GM18907 (cell line): ENCODE results near the gene BAIAP2.

Source experiments
- ATAC-seq: cut with Tn5 transposase; IDR thresholded peaks from one replicate; pipeline ENCODE4 v1.9.1; 2021; ENCODE audit warnings: mild to moderate bottlenecking, moderate library complexity; ENCODE audit not compliant: unreplicated experiment

BAIAP2 gene

DNA sequence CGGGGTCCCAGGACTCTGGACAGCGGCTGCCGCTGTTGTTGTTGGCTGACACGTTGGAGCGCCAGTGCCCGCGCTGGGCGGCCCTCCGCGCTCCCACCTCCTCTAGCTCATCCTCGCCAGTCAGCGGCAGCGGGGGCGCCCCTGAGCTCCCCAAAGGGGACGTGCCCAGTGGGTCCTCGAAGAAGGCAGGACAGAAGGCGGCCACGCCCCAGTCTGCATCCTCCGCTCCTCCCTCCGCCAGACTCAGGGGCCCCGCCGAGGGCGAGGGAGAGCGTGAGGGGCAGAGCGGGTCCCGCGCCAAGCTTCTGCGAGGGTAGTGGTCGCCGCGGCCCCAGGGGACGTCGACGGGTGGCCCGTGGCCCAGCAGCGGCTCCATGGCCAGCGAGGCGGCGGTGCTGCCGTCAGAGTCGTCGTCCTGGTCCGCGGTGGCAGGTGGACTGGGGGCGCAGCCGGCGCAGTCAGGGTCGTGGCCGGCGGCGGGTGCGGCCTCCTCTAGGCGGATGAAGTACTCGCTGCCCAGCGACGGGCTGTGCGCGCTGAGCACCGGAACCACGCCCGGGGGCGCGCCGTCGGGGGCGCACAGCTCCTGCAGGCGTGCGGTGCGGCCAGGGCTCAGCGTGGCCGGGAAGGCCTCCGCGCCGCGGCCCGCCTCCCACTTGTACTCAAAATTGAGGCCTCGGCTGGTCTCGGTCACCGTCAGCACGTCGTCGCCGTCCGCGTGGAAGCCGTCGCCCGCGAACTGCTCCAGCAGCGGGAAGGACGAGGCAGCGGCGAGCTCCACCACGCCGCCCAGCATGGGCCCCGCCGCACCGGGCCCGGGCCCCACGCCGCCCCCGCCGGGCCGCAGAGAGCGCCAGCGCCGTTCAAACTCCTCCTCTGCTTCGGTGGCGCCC, 87.1 kb downstream of the BAIAP2 start:
- no peak for ATAC-seq

DNA sequence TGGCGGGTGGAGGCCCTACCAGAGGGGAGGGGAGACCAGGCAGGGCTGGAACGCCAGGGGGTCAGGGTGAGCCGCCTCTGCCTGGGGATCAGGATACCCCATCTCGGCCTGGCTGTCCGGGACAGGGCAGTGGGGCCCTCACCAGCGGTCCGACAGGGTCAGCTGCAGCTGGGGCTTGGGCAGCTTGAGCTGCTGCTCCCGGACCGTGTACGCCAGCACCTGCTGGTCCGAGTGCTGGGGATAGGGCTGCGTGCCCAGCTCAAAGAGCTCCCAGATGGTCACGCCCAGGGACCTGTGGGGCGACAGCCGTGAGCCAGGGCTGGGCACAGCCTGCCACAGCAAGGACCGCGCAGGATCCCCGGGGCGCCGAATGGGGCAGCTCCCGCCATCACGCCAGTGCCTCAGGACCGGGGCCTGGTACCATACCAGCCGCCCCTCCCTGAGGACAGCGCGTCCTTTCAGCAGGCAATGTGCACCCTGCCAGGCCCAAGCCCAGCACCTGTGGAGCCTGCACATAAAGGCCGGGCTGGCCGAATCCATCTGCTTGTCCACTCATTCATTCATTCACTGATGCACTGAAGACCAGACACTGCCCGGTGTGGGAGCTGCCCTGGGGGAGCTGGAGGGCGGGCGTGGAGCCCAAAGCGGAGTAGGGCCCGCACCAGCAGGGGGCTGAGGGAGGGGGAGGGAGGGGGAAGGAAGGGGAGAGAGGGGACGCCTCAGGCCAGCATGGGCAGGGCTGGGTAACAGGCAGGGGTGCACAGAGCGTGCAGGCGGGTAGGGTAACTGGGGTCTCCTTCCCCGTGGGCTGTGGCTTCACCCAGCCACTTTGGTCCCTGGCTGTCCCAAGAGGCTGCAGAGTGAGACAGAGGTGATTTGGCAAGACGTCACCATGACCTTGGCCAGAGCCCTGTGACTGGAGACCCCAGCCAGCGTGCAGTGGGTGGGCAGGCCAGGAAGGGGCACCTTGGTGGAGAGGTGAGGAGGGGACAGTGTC, 88.4 kb downstream of the BAIAP2 start:
- ATAC-seq, result no peak

DNA sequence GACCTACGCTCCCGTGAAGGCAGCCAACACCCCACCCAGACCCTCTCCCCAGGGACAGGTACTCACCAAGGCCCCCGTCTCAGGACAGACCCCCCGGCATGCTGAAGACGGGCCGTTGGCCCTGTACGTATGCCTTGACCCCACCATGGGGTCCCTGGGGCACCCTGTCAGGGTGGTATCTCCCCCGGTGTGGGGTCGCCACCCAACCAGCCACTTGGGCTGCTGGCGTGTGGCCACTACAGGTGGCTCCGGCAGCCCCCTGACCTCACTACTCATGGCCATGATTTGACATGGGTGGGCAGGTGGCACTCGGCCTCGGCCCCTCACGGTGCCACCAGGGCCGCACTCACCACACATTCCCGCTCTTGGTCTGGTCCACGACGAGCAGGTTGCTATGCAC, 89.4 kb downstream of the BAIAP2 start:
- ATAC-seq, result no peak

DNA sequence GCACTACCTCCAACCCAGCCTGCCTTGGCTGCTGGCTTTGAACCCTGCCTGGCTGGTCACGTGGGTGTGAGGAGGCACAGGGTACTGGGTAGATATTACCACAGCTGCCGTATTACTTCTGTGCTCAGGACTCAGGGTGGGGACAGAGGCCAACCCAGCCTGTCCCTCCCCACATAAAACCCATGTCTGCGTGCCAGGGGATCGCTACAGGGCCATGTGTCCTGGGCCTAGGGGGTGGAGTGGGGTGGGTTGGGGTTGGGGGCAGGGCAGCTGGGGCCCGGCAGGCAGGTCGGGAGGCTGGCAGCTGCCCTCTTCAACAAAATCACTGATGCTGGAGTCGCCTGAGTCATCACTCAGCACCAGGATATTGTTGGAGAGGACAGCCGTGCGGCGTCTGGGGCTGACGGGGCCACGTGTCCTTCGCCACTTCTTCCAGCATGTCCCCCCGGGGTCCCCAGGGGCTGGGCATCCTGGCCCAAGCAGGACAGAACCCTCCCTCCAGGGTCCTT, 90.7 kb downstream of the BAIAP2 start:
- ATAC-seq, result no peak

DNA sequence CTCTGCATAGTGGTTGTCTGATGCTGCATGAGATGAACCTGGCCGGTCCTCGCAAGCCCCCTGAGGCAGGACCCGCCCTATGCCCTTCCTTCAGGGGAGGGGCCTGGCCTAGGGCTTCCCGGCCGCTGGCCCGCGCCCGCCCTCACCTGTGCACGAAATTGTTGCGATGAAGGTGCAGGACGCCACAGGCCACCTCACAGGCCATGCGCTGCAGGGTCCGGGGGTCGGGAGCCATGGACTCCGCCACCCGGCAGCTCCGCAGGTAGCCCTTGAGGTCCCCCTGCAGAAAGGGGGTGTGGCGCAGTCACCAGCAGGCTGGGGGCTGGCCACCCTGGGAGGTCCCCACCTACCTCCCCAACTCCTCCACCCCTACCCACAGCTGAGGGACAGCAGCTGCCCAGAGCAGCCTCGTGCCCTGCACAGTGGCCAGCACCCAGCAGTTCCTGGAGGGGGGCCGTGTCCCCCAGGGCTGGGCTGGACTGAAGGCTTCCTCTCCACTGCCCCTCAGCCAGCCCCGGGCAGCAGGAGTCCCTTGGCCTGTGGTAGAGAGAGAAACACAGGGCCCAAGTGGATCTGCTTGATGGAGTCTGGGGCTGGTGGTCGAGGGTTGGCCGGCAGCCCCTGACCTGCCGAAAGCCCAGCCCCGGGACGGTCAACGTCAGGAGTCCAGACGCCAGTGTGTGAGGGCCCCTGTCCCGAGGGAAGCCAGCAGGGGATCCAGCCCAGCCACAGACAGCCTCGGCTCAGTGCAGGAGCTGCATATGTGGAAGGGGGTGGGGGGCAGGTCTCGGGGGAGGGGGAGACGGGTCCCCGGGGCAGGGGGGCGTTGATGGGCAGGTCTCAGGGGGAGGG, 91.6 kb downstream of the BAIAP2 start:
- no peak for ATAC-seq

DNA sequence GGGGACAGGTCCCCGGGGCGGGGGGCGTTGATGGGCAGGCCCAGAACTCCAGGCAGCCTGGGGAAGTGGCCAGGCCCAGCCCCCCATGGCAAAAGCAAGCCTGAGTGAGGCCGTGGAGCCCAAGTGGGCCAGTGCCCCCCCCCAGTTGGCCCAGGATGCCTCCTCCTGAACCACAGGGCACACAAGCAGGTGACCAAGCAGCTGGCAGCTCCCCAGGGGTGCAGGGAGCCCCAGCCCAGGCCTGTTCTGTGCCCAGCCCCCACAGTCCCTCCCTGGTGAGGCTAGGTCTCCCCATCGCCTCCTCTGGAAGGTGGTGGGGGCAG, 92.1 kb downstream of the BAIAP2 start:
- no peak for ATAC-seq

DNA sequence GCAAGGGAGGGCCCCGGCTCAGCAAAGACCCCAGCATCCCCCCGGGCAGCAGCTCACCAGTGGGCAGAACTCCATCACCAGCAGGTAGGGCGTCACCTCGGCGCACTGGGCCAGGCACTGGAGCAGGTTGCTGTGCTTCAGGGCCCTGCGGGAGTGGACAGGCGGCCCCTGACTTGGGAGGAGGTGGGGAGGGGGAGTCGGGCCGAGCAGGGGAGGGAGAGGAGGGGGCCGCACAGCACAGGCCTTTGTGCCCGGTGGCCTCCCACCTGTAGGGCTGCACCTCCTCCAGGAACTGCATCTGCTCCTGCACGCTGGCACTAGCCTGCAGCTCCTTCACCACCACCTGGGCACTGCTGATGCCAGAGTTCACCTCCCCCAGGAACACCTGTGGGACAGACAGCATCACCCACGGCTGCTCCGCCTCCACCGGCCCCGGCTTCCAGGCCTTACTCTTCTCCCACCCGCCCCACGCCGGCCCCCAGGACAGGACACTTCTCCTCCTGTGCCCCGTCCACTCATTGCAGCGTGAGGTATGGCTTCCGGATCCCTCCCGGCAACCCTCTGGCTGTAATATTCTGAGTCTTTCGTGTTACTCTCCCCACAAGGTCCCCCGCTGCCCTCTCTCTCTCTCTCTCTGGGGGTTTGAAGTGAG, 92.7 kb downstream of the BAIAP2 start:
- no peak for ATAC-seq

DNA sequence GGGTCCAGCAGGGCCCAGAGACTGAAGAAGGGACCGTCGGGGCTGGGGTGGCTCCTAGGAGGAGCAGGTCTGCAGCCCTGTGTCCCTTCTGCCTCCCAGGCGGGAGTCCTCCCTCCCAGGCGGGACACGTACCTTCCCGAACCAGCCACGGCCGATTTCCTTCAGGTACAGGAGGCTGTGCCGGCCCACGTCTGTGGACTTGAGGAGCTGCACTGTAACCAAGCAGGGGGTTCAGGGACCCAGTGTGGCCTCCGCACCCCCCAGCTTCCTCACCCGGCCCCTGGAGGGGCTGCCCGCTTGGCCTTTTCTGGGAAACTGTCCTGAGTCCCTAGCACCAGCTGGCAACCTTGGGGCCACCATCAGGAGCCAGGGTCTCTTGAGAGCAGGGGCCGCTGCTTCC, 93.4 kb downstream of the BAIAP2 start:
- no peak for ATAC-seq

DNA sequence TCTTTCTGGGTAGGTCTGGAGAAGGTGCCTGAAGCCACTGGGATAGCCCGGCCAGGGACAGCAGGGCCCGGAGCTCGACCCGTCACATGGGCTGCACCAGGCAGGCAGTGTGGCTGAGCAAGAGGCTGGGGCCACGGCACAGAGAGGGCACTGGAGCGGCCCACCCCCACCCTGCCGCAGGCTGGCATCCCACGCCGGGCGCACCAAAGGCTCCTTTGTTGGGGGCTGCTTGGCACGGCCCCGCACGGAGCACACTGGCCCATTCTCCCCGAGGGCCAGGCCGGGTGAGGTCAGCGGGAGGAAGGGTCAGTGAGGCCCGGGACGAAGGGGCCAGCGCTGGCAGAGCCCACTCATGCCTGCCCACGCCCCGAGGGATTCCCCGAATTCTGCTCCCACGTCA, 93.8 kb downstream of the BAIAP2 start:
- no peak for ATAC-seq

DNA sequence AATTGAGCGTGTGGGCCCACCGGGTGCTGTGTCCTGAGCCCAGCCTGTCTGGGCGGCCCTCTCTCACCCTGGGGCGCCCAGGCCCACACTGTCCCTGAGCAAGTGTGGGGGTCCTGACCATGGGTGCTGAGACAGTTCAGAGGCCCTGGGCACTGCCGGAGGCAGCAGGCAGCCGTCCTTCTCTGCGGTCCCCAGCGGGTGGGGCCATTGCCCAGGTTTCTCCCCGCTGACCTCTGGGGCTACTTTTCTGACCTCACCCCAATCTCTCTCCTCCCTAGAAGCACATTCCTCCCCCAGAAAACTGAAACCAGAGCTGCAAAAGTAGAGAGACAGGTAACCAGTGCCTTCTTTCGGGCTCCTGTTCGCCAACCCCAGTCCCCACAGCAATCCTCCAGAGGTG, 94.3 kb downstream of the BAIAP2 start:
- ATAC-seq, result no peak

DNA sequence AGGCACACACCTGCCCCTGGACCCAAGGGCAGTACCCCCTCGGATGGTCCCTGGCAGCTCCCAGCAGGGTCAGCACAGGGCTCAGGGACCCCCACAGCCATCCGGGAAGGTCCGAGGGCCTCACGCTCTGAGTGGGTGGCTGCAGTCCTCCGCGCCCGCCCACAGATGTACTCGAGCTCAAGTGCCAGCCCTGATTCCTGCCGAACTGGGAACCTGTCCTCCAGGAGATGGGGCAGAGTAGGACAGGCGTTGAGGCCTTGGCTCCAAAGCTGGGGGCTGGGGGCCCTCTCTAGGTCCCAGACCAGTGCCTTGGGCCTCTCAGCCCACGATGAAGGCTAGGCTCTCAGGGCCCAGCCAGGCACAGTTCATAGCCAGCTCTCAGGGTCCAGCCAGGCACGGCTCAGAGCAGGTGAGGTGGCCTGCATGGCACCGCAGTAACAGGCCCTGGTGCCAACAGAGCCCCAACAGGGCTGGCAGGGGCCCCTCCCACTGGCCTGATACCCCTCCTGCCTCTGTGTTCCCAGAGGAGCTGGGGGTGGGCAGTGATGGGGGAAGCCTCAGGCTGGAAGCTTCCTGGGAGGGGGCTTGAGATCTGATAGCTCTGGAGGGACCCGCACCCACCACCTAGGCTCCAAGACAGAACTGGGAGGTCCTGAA, 94.9 kb downstream of the BAIAP2 start:
- ATAC-seq, result no peak

DNA sequence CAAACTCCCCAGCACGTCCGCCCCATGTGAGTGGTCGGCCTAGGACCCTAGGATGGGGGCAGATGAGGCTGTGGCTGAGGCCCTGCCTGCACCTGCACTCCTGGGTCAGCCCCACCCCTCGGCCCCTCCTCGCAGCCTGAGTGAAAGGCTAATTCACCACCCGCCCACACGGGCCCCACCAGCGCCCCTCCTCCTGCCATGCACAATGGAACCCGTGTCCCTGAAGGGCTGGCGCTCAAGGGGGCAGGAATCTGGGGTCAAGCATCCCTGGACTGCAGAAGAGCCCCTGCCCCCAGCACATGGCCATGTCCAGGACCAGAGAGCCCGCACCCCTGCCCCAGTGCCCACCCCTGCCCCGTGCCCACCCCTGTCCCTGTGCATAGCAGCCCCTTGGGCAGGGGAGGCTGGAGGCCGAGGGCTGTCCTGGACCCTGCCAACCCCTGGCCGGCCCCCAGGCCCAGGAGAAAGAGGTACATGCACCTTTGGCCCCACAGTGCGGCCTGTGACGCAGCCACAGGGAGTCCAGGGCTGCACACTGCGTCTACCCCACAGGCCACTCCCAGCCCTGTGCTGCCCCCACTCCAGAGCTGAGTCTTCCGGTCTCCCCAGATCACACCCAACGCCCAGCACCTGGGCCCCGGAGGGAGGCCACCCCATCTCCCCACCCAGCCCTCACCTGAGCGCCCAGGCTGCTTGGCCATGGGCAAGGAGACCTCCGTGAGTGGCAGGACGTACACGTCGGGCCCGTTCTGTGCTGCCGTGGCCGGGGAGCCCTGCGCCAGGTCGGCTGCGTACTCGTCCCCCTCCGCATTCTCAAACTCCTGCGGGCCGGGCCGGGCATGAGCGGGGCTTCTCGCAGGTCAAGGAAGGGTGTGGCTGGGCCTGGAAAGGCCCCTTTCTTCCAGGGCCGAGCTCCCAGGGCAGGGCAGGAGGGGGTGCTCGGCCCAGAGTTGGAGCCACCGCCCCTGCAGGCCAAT, 95.7 kb downstream of the BAIAP2 start:
- no peak for ATAC-seq

DNA sequence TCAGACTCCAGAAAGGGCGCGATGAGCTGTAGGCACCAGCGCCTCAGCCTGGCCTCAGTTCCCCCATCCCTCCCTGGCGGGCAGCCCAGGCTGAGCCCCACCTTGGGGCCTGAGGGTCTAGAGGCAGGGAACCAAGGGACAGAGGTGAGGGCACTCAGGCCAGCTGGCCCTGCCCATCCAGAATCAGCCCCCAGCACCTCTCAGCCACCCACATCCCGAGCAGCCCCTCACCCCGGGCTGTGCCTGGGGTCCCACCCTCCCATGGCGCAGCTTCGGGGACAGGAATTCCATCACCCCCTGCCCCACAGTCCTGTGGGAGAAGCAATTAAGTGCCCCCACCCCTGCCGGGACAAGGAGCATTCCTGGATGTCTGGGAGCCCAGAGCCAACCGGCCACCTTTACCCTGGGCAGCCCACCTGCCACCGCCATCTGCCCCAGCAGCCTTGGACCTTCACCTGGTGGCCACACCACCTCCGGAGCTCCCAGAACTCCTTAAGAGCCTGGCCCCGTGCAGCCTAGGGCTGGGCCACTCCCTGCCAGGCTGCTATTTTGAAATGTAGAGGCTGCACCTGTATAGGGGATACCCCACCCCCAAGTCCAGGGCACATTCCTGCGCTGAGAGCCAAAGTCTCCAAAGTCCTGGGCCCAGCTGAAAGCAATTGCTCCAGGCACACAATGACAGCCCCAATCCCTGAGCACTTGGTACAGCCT, 96.7 kb downstream of the BAIAP2 start:
- no peak for ATAC-seq

DNA sequence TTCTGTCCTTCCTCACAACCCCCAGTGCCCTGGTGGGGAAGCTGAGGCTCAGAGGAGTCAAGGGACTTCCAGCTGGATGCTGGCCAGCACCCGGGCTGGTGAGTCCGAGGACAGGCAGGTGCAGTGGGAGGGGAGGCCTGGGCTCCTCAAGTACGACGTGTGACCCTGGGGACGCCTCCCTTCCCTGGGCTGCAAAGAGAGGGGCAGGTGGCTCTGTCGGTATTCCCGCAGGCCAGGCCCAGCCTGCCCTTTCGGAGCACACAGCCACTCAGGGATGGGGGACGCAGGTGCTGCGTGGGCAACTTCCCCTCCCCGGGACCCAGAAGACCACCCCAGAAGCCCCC, 97.2 kb downstream of the BAIAP2 start:
- no peak for ATAC-seq

DNA sequence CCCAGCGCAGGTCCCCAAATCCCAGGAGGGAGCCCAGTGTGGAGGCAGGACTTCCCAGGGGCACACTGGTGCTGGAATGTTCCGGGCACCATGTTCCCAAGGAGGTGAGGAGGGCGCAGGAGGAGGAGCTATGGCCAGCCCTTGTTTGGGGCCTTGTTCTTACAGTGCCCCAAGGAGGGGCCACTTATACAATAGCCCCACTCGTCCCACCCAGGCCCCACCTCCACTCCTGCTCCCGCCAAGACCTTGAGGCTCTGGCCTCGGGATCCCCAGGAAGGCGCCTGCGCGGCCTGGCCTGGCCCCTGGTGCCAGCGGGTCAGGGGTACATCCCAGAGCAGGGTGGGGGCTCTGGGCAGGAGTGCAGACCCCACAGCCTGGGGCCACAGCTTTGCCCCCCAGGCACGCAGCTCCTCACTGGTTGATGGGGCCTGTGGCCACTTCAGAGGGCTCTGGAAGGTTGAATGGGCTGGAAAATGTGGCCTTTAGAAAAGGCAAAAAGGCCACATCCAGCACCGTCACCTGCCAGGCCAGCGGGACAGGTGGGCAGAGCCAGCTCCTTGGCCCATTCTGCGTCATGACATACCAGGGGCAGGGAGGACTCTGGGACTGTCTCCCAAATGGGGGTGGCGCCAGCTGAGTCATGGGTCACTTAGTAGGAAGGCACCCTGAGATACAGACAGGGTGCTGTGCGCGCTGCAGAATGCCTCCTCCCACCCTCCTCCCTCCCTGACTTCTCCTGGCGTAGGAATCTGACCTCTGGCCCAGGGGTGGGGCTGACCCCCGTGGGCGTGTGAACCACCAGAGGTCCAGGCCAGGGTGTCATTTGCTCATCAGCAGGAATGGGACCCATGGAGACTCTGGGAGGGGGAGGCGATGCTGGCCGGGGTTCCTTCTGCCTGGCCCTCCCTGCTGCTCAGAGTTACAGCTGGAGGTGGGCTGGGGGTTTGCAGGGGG, 98.1 kb downstream of the BAIAP2 start:
- no peak for ATAC-seq

DNA sequence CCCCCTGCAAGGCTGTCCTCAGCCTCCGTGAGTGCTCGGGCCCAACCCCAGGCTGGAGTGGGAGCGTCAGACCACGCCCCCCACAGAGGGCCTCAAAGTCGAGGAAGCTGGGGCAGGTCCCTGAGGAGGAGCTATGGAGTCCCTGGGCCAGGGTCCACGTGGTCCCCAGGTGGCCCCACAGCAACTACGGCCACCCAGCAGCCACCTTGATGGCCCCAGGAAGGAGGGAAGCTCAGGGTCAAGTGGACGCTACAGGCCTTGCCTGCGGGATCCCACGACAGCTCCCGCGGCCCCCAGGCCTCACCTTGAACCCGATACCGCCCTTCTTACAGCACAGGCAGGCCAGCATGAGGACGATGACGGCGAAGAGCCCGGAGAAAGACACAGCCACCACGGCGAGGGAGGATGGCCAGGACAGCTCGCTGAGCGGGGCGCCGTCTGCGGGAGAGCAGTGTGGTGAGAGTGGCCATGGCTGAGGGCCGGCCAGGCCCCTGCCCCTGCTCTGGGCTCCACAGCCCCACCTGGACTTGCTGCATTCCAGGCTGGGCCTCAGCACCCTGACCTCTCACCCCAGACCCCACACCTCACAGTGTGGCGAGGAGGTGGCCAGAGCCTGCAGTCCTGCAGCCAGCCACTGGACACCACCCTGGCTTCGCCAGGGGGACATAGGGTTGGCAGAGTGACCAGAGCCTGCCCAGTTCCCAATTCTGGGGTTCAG, 99.3 kb downstream of the BAIAP2 start:
- ATAC-seq, result no peak
